SU-DHL-6 (cell line): ENCODE results near the gene SLC35F4.

Experiments
- H2AFZ ChIP-seq: fragments of 200-600 bp; sonication (generic); 2 replicates; pipeline ENCODE4 v1.6.1; 2014; ENCODE audit warnings: low read depth, mild to moderate bottlenecking, moderate library complexity, mixed read lengths, antibody characterized with exemption, low read length; ENCODE audit not compliant: severe bottlenecking
- H3F3A ChIP-seq: fragments of 200-600 bp; shearing (Covaris generic); 2 replicates; pipeline ENCODE4 v1.6.0; 2016; ENCODE audit warnings: antibody characterized with exemption, mild to moderate bottlenecking; ENCODE audit not compliant: insufficient read depth
- H3K27ac ChIP-seq: fragments of 200-600 bp; sonication (generic); 2 replicates; pipeline ENCODE4 v1.5.1; 2016; ENCODE audit warnings: low read depth, mild to moderate bottlenecking, low read length, moderate library complexity, mixed read lengths
- H3K27me3 ChIP-seq: fragments of 200-600 bp; sonication (generic), shearing (Covaris generic); 2 replicates; pipeline ENCODE4 v1.6.0; 2014; ENCODE audit warnings: mild to moderate bottlenecking, low read length
- H3K36me3 ChIP-seq: fragments of 200-600 bp; sonication (generic); 2 replicates; pipeline ENCODE4 v1.6.1; 2014; ENCODE audit warnings: mild to moderate bottlenecking, low read length, mixed read lengths
- H3K4me2 ChIP-seq: fragments of 300-600, 200-600 bp; shearing (Covaris generic), sonication (generic); 2 replicates; pipeline ENCODE4 v1.6.0; 2014; ENCODE audit warnings: low read length, low read depth, mild to moderate bottlenecking; ENCODE audit not compliant: poor library complexity, severe bottlenecking
- H3K4me3 ChIP-seq: fragments of 200-600 bp; sonication (generic); 2 replicates; pipeline ENCODE4 v1.5.1; 2014; ENCODE audit warnings: antibody characterized with exemption, low read length, mild to moderate bottlenecking, mixed read lengths; ENCODE audit not compliant: insufficient read depth, poor library complexity, severe bottlenecking
- H3K79me2 ChIP-seq: fragments of 200-600 bp; sonication (generic); 2 replicates; pipeline ENCODE4 v1.6.1; 2014; ENCODE audit warnings: mild to moderate bottlenecking, low read length, moderate library complexity; ENCODE audit not compliant: insufficient read depth
- H3K9ac ChIP-seq: fragments of 200-600 bp; sonication (generic); 2 replicates; pipeline ENCODE4 v1.7.0; 2014; ENCODE audit warnings: mild to moderate bottlenecking, low read length
- H3K9me2 ChIP-seq: fragments of 200-600 bp; sonication (generic); replicated peaks from 2 replicates; pipeline ENCODE4 v1.6.1; 2014; ENCODE audit warnings: low read length; ENCODE audit not compliant: insufficient read depth
- H3K9me3 ChIP-seq: fragments of 200-600 bp; sonication (generic); 2 replicates; pipeline ENCODE4 v1.6.1; 2014; ENCODE audit warnings: low read length, mixed read lengths; ENCODE audit not compliant: insufficient read depth
- H4K20me1 ChIP-seq: fragments of 200-600 bp; sonication (generic); 2 replicates; pipeline ENCODE4 v1.6.1; 2014; ENCODE audit warnings: low read depth, mild to moderate bottlenecking, antibody characterized with exemption, low read length, moderate library complexity, mixed read lengths
- EZH2phosphoT487 ChIP-seq: fragments of 200-600 bp; sonication (generic), shearing (Covaris generic); conservative IDR thresholded peaks from 2 replicates; pipeline ENCODE4 v1.6.1; 2018; ENCODE audit warnings: mild to moderate bottlenecking, antibody characterized with exemption, low read length, moderate library complexity, mixed read lengths
- TF ChIP-seq, protein P1 (sequence below): fragments of 200-600 bp; sonication (generic); IDR thresholded peaks from one replicate; pipeline ENCODE4 v1.5.1; 2017; ENCODE audit warnings: antibody characterized with exemption, mild to moderate bottlenecking, low read length, moderate library complexity; ENCODE audit not compliant: insufficient read depth, poor library complexity, severe bottlenecking

SLC35F4 gene

DNA sequence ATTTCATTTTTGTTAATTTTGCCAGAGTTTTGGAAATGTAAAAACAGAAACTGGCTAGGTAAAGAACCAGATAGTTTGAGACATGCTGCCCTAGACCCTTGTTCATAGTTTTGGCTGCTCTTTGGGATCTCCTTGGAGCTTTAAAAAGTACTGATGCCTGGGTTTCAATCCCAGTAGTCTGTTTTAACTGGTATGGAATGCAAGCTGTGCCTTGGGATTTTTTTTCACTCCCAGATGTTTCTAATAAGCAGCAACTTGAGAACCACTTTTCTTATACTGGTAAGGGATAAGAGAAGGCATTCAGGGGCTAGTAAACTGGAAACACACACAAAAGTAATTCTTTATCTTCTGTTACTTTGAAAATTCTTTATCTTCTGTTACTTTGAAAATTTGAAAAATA is 18.8 kb downstream of the SLC35F4 start:
- no peak for TF ChIP-seq EZH2phosphoT487
- TF ChIP-seq, protein P1, sequence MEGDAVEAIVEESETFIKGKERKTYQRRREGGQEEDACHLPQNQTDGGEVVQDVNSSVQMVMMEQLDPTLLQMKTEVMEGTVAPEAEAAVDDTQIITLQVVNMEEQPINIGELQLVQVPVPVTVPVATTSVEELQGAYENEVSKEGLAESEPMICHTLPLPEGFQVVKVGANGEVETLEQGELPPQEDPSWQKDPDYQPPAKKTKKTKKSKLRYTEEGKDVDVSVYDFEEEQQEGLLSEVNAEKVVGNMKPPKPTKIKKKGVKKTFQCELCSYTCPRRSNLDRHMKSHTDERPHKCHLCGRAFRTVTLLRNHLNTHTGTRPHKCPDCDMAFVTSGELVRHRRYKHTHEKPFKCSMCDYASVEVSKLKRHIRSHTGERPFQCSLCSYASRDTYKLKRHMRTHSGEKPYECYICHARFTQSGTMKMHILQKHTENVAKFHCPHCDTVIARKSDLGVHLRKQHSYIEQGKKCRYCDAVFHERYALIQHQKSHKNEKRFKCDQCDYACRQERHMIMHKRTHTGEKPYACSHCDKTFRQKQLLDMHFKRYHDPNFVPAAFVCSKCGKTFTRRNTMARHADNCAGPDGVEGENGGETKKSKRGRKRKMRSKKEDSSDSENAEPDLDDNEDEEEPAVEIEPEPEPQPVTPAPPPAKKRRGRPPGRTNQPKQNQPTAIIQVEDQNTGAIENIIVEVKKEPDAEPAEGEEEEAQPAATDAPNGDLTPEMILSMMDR = no peak
- no peak overlapping the region for H2AFZ ChIP-seq
- H3K79me2 ChIP-seq = no peaks in the 10 kb centered on the region
- H3K9me3 ChIP-seq = no peaks in the 10 kb centered on the region
- no peaks in the 10 kb centered on the region for H3K9me2 ChIP-seq
- H3K36me3 ChIP-seq = no peaks in the 10 kb centered on the region
- no peak overlapping the region for H3K4me2 ChIP-seq
- no peak overlapping the region for H3K4me3 ChIP-seq
- H4K20me1 ChIP-seq = no peaks in the 10 kb centered on the region
- no peak overlapping the region for H3K9ac ChIP-seq
- no peaks in the 10 kb centered on the region for H3F3A ChIP-seq
- no peak overlapping the region for H3K27ac ChIP-seq
- no peaks in the 10 kb centered on the region for H3K27me3 ChIP-seq

DNA sequence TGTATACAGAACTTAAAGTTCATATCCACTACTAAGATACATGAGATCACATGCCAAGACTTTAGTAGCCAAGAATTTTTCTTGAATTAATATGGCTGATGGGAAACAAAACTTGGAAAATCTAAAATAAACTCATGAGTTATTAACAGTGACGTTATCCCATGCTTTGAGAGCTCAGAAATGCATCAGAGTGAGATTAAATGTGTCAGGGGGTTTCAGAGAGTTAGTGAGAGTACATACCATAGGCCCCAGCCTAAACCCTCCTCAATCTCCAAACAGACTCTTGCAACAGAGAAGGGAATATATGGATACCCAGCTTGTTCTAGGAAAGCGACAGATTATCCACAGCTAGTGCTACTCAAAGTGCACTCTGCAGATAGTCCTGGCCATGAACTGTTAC is 19.3 kb downstream of the SLC35F4 start:
- Histone ChIP-seq H3K9ac (no peak overlapping the region), H3K36me3 (no peaks in the 10 kb centered on the region), H3K4me2 (no peak overlapping the region), H3K9me3 (no peaks in the 10 kb centered on the region), H4K20me1 (no peaks in the 10 kb centered on the region), H3F3A (no peaks in the 10 kb centered on the region), H3K27me3 (no peaks in the 10 kb centered on the region), H3K79me2 (no peaks in the 10 kb centered on the region), H3K27ac (no peak overlapping the region), H2AFZ (no peak overlapping the region), H3K9me2 (no peaks in the 10 kb centered on the region), H3K4me3 (no peak overlapping the region)
- no peak for TF ChIP-seq EZH2phosphoT487
- TF ChIP-seq, protein P1 = no peak

DNA sequence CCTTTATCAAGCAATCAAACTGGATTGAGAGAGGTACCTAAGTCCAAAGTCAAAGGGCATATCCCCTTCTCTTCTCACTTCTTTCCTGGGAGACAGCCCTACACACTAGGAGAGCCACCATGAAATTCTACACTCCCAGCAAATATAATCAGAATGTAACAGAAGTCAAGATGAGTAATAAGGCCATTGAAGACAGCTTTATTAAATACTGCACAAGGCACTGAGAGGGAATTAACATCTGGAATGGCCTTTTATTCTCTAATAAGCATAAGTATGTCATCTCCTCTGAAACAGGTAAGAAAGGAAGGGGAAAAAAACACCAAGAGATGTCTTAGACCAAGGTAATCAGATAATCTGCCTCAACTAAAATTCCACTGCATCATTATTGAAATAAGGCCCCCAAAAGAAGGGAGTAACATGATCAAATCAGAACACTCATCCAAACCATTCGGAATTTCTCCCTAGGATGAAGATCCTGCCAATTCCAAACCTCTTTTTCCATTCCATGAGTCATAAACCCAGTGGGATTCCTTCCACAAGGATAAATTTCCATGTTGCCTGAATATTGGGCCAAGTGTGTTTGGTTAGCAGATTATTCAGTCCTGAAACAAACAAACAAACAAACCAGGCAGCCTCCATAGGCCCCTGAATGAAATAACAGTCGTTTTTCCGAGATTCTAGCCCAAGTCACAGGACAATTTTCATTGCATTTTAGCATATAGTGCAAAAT is 19.9 kb downstream of the SLC35F4 start:
- no peaks in the 10 kb centered on the region for H3K79me2 ChIP-seq
- H3K27me3 ChIP-seq = no peaks in the 10 kb centered on the region
- H3K4me3 ChIP-seq = no peak overlapping the region
- no peaks in the 10 kb centered on the region for H3K36me3 ChIP-seq
- no peaks in the 10 kb centered on the region for H3F3A ChIP-seq
- H3K9me3 ChIP-seq = no peaks in the 10 kb centered on the region
- no peak for TF ChIP-seq EZH2phosphoT487
- TF ChIP-seq, protein P1 = no peak
- no peak overlapping the region for H2AFZ ChIP-seq
- H3K9ac ChIP-seq = no peak overlapping the region
- no peak overlapping the region for H3K4me2 ChIP-seq
- no peaks in the 10 kb centered on the region for H4K20me1 ChIP-seq
- H3K27ac ChIP-seq = no peak overlapping the region
- no peaks in the 10 kb centered on the region for H3K9me2 ChIP-seq
